Colonic mucosa (tissue), 4 donors: ENCODE results near the gene NHP2. TPM values are rescaled to one million over a fixed set of nuclear protein-coding genes. Genes with fewer than 3 reads are reported as not detected.

Experiments
- DNase-seq: peaks from one replicate; pipeline ENCODE4 v3.0.0-alpha.2; 2020
- H3K27ac ChIP-seq: fragments of 200-600 bp; one replicate; pipeline ENCODE4 v1.8.0; 2021
- H3K27me3 ChIP-seq: fragments of 200-600 bp; one replicate; pipeline ENCODE4 v1.8.0; 2021
- H3K36me3 ChIP-seq: fragments of 200-600 bp; one replicate; pipeline ENCODE4 v1.8.0; 2021
- H3K4me1 ChIP-seq: fragments of 200-600 bp; one replicate; pipeline ENCODE4 v1.8.0; 2021; ENCODE audit warnings: mild to moderate bottlenecking
- H3K4me3 ChIP-seq: fragments of 200-600 bp; one replicate; pipeline ENCODE4 v1.8.0; 2021
- H3K9ac ChIP-seq, 2 donors: one replicate each; pipeline ENCODE4 v1.7.0; 2013; ENCODE audit warnings: control low read depth in 2 of 2, low read depth in 2 of 2, low read length in 2 of 2
- H3K9me3 ChIP-seq: fragments of 200-600 bp; one replicate; pipeline ENCODE4 v1.8.0; 2021
- intact Hi-C: fragments of 100-400 bp; cut with DNase I; formaldehyde crosslinking; loops from one replicate; pipeline ENCODE4 v1.14.1; 2022
- total RNA-seq, 2 donors: library from RNA; stranded (reverse); fragmentation: NEBNext Ultra II Directional in 1 of 2; extraction: Animal tissue kit (Norgen Biotek cat#: 25700) in 1 of 2; gene quantifications; one replicate each; pipeline ENCODE4 v1.2.1, GENCODE V29; 2021
- TF ChIP-seq, protein P1 (sequence below): fragments of 200-600 bp; IDR thresholded peaks from one replicate; pipeline ENCODE4 v1.8.0; 2022; ENCODE audit warnings: antibody characterized with exemption, mild to moderate bottlenecking
- donor health status: healthy.
- donor health status: DM: no; HTN: no; CAD: no.
- donor health status: DM: no; HTN: no; CAD: no.

Gene NHP2
- total RNA-seq, 2 donors from 2014 or later = 64.8 to 182 TPM

DNA sequence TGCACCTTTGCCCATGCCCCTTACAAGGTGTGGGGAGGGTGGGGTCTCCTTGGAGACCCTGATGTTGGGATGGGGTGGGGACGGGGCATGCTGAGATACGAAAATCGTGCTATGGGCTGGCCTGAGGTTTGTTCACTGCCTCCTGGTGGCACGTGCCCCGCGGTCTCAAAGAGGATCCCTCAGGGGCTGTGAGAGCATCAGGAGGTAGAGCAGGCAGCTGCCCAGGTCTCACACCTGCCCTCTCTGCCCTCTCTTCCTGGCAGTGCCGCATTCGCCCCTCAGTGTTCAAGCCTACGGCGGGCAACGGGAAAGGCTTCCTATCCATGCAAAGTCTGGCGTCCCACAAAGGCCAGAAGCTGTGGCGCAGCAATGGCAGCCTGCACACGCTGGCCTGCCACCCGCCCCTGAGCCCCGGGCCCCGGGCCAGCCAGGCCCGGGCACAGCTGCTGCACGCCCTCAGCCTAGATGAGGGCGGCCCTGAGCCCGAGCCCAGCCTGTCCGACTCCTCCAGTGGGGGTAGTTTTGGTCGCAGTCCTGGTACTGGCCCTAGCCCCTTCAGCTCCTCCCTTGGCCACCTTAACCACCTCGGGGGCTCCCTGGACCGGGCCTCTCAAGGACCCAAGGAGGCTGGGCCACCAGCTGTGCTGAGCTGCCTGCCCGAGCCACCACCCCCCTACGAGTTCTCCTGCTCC lies 33.6 kb downstream of the NHP2 start:
- intact Hi-C loops = no loop called here
- H3K27ac ChIP-seq = no peak overlapping the region
- no peak for DNase-seq

DNA sequence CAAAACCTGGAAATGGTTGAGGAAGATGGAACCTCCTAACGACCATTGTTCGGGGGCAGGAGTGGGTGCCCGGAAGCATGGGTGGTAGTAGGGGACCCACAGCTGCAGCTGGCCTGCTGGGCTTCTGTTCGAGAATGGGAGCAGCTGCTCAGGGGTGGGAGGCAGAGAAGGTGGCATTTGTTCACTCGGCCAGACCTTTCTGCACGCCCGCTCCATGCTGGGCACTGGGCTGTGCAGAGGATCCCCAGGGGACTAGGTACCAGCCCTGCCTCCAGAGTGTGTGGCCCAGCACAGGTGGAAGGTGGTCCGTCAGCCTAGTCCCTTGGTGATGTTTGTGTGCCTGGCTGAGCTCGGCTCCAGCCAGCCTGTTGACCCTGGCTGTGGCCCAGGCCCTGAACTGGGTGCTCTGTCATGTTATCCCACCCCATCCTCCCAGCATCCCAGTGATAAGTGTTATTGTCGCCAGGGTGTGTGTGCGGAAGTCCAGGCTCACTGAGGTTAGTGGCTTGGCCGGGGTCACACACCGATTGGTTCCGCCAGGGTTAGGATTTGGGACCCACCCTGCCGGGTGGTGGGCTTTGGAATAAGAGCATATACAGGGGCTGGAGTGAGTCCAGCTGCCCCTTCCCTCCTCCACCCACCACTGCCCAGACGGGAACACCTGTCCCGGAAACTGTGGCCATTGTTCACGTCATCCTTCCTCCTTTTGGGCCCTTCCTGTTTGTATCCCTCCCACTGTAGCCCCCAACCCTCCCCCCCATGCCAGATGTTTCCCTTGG lies 35.6 kb downstream of the NHP2 start:
- intact Hi-C loops = no loop called here
- DNase-seq = no peak
- H3K36me3 ChIP-seq = no peaks in the 10 kb centered on the region
- H3K4me3 ChIP-seq = no peak overlapping the region
- H3K27me3 ChIP-seq = peaks cover 18% of the 10 kb centered on the region
- TF ChIP-seq, protein P1, sequence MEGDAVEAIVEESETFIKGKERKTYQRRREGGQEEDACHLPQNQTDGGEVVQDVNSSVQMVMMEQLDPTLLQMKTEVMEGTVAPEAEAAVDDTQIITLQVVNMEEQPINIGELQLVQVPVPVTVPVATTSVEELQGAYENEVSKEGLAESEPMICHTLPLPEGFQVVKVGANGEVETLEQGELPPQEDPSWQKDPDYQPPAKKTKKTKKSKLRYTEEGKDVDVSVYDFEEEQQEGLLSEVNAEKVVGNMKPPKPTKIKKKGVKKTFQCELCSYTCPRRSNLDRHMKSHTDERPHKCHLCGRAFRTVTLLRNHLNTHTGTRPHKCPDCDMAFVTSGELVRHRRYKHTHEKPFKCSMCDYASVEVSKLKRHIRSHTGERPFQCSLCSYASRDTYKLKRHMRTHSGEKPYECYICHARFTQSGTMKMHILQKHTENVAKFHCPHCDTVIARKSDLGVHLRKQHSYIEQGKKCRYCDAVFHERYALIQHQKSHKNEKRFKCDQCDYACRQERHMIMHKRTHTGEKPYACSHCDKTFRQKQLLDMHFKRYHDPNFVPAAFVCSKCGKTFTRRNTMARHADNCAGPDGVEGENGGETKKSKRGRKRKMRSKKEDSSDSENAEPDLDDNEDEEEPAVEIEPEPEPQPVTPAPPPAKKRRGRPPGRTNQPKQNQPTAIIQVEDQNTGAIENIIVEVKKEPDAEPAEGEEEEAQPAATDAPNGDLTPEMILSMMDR = no peak
- H3K27ac ChIP-seq = no peak overlapping the region
- no peak overlapping the region for H3K9ac ChIP-seq
- no peaks in the 10 kb centered on the region for H3K9me3 ChIP-seq
- peaks cover 6% of the 10 kb centered on the region for H3K4me1 ChIP-seq

More for the DNA sequence above, 33.6 kb downstream of the NHP2 start:
- H3K4me3 ChIP-seq = no peak overlapping the region
- H3K27me3 ChIP-seq = peaks cover 9% of the 10 kb centered on the region
- H3K36me3 ChIP-seq = no peaks in the 10 kb centered on the region
- no peaks in the 10 kb centered on the region for H3K4me1 ChIP-seq
- no peak overlapping the region for H3K9ac ChIP-seq
- H3K9me3 ChIP-seq = no peaks in the 10 kb centered on the region
- TF ChIP-seq, protein P1 = no peak

DNA sequence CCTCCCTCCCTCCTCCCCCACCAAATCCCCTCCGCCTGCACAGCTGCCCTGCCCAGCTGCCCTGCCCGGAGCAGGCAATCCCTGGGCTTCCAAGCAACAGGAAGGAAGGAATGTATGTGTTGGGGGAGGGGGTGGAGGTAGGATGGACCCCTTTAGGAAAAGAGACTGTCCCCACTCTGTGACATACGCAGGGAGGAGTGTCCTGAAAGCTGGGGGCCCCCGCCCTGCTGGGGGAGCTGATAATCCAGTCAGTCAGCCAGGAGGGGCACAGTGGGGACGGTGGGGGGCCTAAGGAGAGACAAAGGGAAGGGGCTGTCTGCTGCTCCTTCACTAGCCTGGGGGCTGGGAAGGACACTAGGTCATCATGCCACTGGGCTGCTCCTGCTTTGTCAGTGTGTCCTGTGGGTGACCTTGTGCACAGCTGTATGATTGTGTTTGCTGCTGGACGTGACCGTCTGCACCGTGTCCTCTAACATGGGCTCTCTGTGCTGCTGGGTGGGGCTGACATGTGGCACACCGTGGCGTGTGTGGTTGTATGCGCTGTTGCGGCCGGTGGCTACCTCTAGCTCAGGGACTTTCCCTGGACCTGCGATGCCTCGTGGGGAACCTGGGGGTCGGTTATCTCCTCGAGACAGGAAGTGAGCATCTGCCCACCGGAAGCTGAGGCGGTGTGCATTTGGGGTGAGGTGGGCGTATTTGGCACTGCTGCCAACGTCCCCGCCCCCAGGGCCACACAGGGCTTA lies 37.4 kb downstream of the NHP2 start:
- H3K4me3 ChIP-seq = no peak overlapping the region
- no peak overlapping the region for H3K27ac ChIP-seq
- DNase-seq = no peak
- H3K36me3 ChIP-seq = no peaks in the 10 kb centered on the region
- H3K4me1 ChIP-seq = peaks cover 6% of the 10 kb centered on the region
- H3K9me3 ChIP-seq = no peaks in the 10 kb centered on the region
- intact Hi-C loops = no loop called here
- no peak overlapping the region for H3K9ac ChIP-seq
- H3K27me3 ChIP-seq = peaks cover 18% of the 10 kb centered on the region
- TF ChIP-seq, protein P1 = no peak

DNA sequence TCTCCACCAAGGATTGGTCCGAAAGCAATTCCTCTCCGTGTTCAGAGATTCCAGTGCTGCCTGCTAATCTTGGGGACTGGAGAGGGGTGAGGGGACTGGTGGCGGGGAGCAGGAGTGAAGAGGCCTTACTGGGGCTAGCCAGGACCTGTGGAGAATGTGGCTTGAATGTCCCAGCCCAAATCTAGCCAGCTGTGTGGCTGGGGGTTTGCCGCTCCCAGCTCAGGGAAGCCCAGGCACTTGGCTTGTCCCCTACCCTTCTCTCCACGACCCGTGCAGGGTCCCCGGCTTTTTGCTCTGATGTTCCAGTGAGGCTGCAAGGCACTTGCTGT lies 37.9 kb downstream of the NHP2 start:
- Histone ChIP-seq H3K9ac (no peak overlapping the region), H3K27me3 (peaks cover 18% of the 10 kb centered on the region), H3K4me3 (no peak overlapping the region), H3K4me1 (peaks cover 6% of the 10 kb centered on the region), H3K36me3 (no peaks in the 10 kb centered on the region), H3K27ac (no peak overlapping the region), H3K9me3 (no peaks in the 10 kb centered on the region)
- DNase-seq = no peak
- intact Hi-C loops = no loop called here
- TF ChIP-seq, protein P1 = no peak

GRCh38 chr5:178115136-178115813 lies 38.4 kb downstream of the NHP2 start:
- DNase-seq = no peak
- Histone ChIP-seq H3K27me3 (peaks cover 18% of the 10 kb centered on the region), H3K4me1 (peaks cover 6% of the 10 kb centered on the region)

More at GRCh38 chr5:178115136-178115813, 38.4 kb downstream of the NHP2 start:
- Histone ChIP-seq H3K4me3 (no peak overlapping the region), H3K36me3 (no peaks in the 10 kb centered on the region), H3K9me3 (no peaks in the 10 kb centered on the region), H3K27ac (no peak overlapping the region), H3K9ac (peak overlapping the region in 1 of 2 donors; percentile 40)
- intact Hi-C loops = no loop called here
- TF ChIP-seq, protein P1 = no peak
